Neural cell (in vitro differentiated cells): ENCODE data around the gene PHACTR3.

Source experiments
- CTCF ChIP-seq: fragments of 450-650 bp; IDR thresholded peaks from 2 replicates; pipeline ENCODE4 v1.5.1; 2014; ENCODE audit warnings: antibody characterized with exemption, mild to moderate bottlenecking, moderate library complexity; ENCODE audit not compliant: poor library complexity, severe bottlenecking
- EP300 ChIP-seq: fragments of 450-650 bp; conservative IDR thresholded peaks from 2 replicates; pipeline ENCODE4 v1.6.1; 2014; ENCODE audit warnings: antibody characterized with exemption, mild to moderate bottlenecking, moderate library complexity; ENCODE audit not compliant: poor library complexity, severe bottlenecking
- EZH2 ChIP-seq: fragments of 200-600, 300-800 bp; shearing (Covaris generic), sonication (generic); IDR thresholded peaks from 2 replicates; pipeline ENCODE4 v1.6.1; 2014; ENCODE audit warnings: antibody characterized with exemption, low read length, borderline replicate concordance, mild to moderate bottlenecking; ENCODE audit not compliant: insufficient read depth, poor library complexity, severe bottlenecking
- POLR2AphosphoS5 ChIP-seq: IDR thresholded peaks from 2 replicates; pipeline ENCODE4 v1.6.1; 2012
- RAD21 ChIP-seq: fragments of 450-650 bp; conservative IDR thresholded peaks from 2 replicates; pipeline ENCODE4 v1.6.1; 2014; ENCODE audit warnings: antibody characterized with exemption, mild to moderate bottlenecking, moderate library complexity
- REST ChIP-seq: IDR thresholded peaks from 2 replicates; pipeline ENCODE4 v1.6.1; 2012; ENCODE audit warnings: borderline replicate concordance
- SMC3 ChIP-seq: fragments of 450-650 bp; conservative IDR thresholded peaks from 2 replicates; pipeline ENCODE4 v1.6.1; 2014; ENCODE audit warnings: antibody characterized with exemption, mild to moderate bottlenecking, moderate library complexity; ENCODE audit not compliant: poor library complexity
- TAF1 ChIP-seq: IDR thresholded peaks from 2 replicates; pipeline ENCODE4 v1.6.1; 2012; ENCODE audit warnings: low read depth

- TF ChIP-seq CTCF (no peak), POLR2AphosphoS5 (no peak), EZH2 (no peak), EP300 (no peak), REST (no peak), TAF1 (no peak), SMC3 (no peak), RAD21 (no peak)
Observed at GRCh38 chr20:59726281-59726595, 121.9 kb downstream of the PHACTR3 start.
